Naive thymus-derived CD8-positive, alpha-beta T cell (primary cell): ENCODE measurements around the gene GNAI2. TPM values are rescaled to one million over a fixed set of nuclear protein-coding genes. Genes with fewer than 3 reads are reported as not detected.
"Not testable (repeated sequence)": the region's sequence is repeated elsewhere in the genome, so short reads cannot be mapped to it uniquely, and the experiment has no call there.

Experiments used
- ATAC-seq, 2 donors: fragments of 150-1000 bp; cut with Tn5 transposase in 1 of 2; sonication (Bioruptor Pico), chemical (Tn5 transposase) in 1 of 2; 1 replicate in 1 of 2; 2 replicates in 1 of 2; pipeline ENCODE4 v1.10.0; 2021; ENCODE audit warnings: mild to moderate bottlenecking in 2 of 2, moderate library complexity in 2 of 2
- POLR2A ChIA-PET: fragments of 350-600 bp; sonication (Branson Sonifier 250); formaldehyde crosslinking; loops from one replicate; lab custom pipeline; 2021; ENCODE audit warnings: antibody characterized with exemption; lab: Charles Lee
- DNase-seq, 10 donors: peaks; one replicate each; pipeline versions ENCODE4 v3.0.0 to v3.0.0-alpha.2; 2020 to 2022
- H3K27ac Mint-ChIP-seq, 10 donors: one replicate each; pipeline ENCODE4 v1.8.0; 2020 to 2022; ENCODE audit warnings: mild to moderate bottlenecking in 10 of 10, mixed read lengths in 10 of 10, moderate library complexity in 4 of 10, inconsistent platforms in 1 of 10
- H3K27me3 Mint-ChIP-seq, 5 donors: one replicate each; pipeline ENCODE4 v1.8.0; 2021 to 2022; ENCODE audit warnings: mixed read lengths in 5 of 5
- H3K36me3 Mint-ChIP-seq, 3 donors: one replicate each; pipeline ENCODE4 v1.8.0; 2020 to 2022; ENCODE audit warnings: mixed read lengths in 3 of 3, mild to moderate bottlenecking in 2 of 3, inconsistent platforms in 1 of 3
- H3K4me1 Mint-ChIP-seq, 4 donors: one replicate each; pipeline ENCODE4 v1.8.0; 2021 to 2022; ENCODE audit warnings: mixed read lengths in 4 of 4
- H3K4me3 Mint-ChIP-seq, 10 donors: one replicate each; pipeline ENCODE4 v1.8.0; 2020 to 2022; ENCODE audit warnings: mild to moderate bottlenecking in 10 of 10, mixed read lengths in 10 of 10, moderate library complexity in 6 of 10, inconsistent platforms in 1 of 10
- H3K9me3 Mint-ChIP-seq, 9 donors: one replicate each; pipeline ENCODE4 v1.8.0; 2020 to 2022; ENCODE audit warnings: mixed read lengths in 9 of 9, mild to moderate bottlenecking in 3 of 9, inconsistent platforms in 1 of 9, moderate library complexity in 1 of 9
- polyA plus RNA-seq, 3 donors: library from polyadenylated mRNA; unstranded; fragments of 300-500 nt; fragmentation: Illumina TruSeq; gene quantifications; one replicate each; pipeline ENCODE4 v1.2.3, GENCODE V29; 2021
- total RNA-seq, 8 experiments: library from RNA in 2 of 8; stranded (reverse) in 2 of 8; gene quantifications; one replicate each; pipeline ENCODE4 v1.2.3 and lab custom pipeline; 2021 to 2026

GNAI2 gene
- total and polyA plus RNA-seq, 5 experiments from 2014 or later, result 253 to 534 (median 405) TPM

GRCh38 chr3:50269460-50269859 is 33.5 kb downstream of the GNAI2 start:
- H3K4me3 Mint-ChIP-seq, result no peak overlapping the region
- ATAC-seq, result no peak
- DNase-seq, result no peak
- H3K4me1 Mint-ChIP-seq, result peaks cover 7 to 14% (median 12%) of the 10 kb centered on the region in 4 donors
- H3K27ac Mint-ChIP-seq, result peak overlapping the region in 1 of 10 donors; percentile 33
- H3K36me3 Mint-ChIP-seq, result no peaks in the 10 kb centered on the region
- no peaks in the 10 kb centered on the region for H3K9me3 Mint-ChIP-seq
- POLR2A ChIA-PET, result no interaction called here
- peaks cover 7 to 38% (median 20%) of the 10 kb centered on the region in 5 donors for H3K27me3 Mint-ChIP-seq

GRCh38 chr3:50269977-50270413 is 34.0 kb downstream of the GNAI2 start:
- no peaks in the 10 kb centered on the region for H3K36me3 Mint-ChIP-seq
- peaks cover 9 to 43% (median 23%) of the 10 kb centered on the region in 5 donors for H3K27me3 Mint-ChIP-seq
- H3K4me1 Mint-ChIP-seq, result peaks cover 9 to 18% (median 16%) of the 10 kb centered on the region in 4 donors
- no peak for ATAC-seq
- H3K27ac Mint-ChIP-seq, result no peak overlapping the region
- DNase-seq, result no peak
- no peaks in the 10 kb centered on the region for H3K9me3 Mint-ChIP-seq
- no peak overlapping the region for H3K4me3 Mint-ChIP-seq
- POLR2A ChIA-PET, result no interaction called here

GRCh38 chr3:50270422-50271224 is 34.6 kb downstream of the GNAI2 start:
- Mint-ChIP-seq H3K9me3 (no peaks in the 10 kb centered on the region), H3K4me1 (peaks cover 11 to 24% (median 21%) of the 10 kb centered on the region in 4 donors), H3K4me3 (no peak overlapping the region), H3K27ac (peak overlapping the region in 1 of 10 donors; percentile 73), H3K36me3 (no peaks in the 10 kb centered on the region), H3K27me3 (peaks cover 11 to 49% (median 26%) of the 10 kb centered on the region in 5 donors)
- POLR2A ChIA-PET, result interaction anchor here (0.6 to 2.3 kb wide), 3 partner anchors 11 to 44 kb away, joined by 3 to 8 read pairs (median 7); no protein-coding TSS in a partner anchor
- no peak for DNase-seq
- no peak for ATAC-seq

GRCh38 chr3:50271314-50271936 is 35.4 kb downstream of the GNAI2 start:
- peaks cover 13 to 53% (median 28%) of the 10 kb centered on the region in 5 donors for H3K27me3 Mint-ChIP-seq
- peaks cover 16 to 29% (median 27%) of the 10 kb centered on the region in 4 donors for H3K4me1 Mint-ChIP-seq
- peak overlapping the region in 1 of 10 donors; percentile 27 for H3K27ac Mint-ChIP-seq
- no peaks in the 10 kb centered on the region for H3K9me3 Mint-ChIP-seq
- POLR2A ChIA-PET, result interaction anchor here (0.6 to 2.9 kb wide), 5 partner anchors 11 to 78 kb away, joined by 3 to 12 read pairs (median 7); no protein-coding TSS in a partner anchor
- no peaks in the 10 kb centered on the region for H3K36me3 Mint-ChIP-seq
- DNase-seq, result no peak
- ATAC-seq, result no peak
- no peak overlapping the region for H3K4me3 Mint-ChIP-seq

- H3K36me3 Mint-ChIP-seq, ATAC-seq, H3K9me3 Mint-ChIP-seq, DNase-seq: not testable (repeated sequence)
- H3K27me3 Mint-ChIP-seq, result peaks cover 13 to 53% (median 28%) of the 10 kb centered on the region in 5 donors
- peak overlapping the region in 1 of 10 donors; percentile 57 for H3K27ac Mint-ChIP-seq
- H3K4me3 Mint-ChIP-seq, result peak overlapping the region in 3 of 10 donors; percentile 74 to 84 (median 74)
- POLR2A ChIA-PET, result interaction anchor here (1.0 to 2.9 kb wide), 4 partner anchors 12 to 79 kb away, joined by 4 to 12 read pairs (median 8); no protein-coding TSS in a partner anchor
- H3K4me1 Mint-ChIP-seq, result peaks cover 16 to 29% (median 27%) of the 10 kb centered on the region in 4 donors
Observed at GRCh38 chr3:50272538-50272910, 36.5 kb downstream of the GNAI2 start.

DNA sequence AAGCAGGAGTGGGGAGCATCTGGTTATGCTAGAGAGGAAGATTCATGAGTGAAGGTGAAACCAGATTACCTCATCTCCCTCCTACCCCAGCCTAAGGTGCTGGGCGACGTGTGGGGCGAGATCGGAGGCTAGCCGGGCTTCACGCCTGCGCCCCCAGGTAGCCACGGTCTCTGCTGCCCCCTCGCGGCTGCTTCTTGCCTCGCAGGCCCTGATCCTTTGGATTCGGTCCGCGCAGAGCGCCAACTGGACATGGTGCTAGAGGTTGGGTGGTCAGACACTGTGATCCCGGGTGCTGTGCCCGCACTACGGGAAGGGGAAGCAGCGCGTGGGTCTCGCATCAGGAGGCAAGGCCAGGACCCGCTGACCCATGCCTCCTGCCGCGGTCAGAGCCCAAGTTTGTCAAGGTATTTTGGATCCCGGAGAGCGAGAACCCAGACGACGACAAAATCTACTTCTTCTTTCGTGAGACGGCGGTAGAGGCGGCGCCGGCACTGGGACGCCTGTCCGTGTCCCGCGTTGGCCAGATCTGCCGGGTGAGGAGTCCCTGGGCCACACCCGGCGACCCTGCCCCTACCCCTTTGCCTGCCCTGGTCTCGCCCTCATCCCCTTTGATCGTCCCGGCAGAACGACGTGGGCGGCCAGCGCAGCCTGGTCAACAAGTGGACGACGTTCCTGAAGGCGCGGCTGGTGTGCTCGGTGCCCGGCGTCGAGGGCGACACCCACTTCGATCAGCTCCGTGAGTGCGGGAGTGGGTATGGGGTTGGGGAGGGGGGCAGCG is 37.1 kb downstream of the GNAI2 start:
- peak; percentile 65 to 90 (median 82) for DNase-seq
- H3K27me3 Mint-ChIP-seq, result peaks cover 13 to 55% (median 25%) of the 10 kb centered on the region in 5 donors
- H3K27ac Mint-ChIP-seq, result peak overlapping the region in 6 of 10 donors; percentile 37 to 79 (median 72)

DNA sequence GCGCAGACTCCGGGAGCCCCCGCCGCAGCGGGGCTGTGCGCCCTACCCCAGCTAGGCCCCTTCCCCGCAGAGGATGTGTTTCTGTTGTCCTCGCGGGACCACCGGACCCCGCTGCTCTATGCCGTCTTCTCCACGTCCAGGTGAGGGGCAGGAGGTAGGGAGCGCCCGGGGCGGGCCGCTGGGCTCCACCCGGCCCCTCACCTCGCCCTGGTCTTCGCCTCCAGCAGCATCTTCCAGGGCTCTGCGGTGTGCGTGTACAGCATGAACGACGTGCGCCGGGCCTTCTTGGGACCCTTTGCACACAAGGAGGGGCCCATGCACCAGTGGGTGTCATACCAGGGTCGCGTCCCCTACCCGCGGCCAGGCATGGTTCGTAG is 37.7 kb downstream of the GNAI2 start:
- Mint-ChIP-seq H3K4me3 (peak overlapping the region in 1 of 10 donors; percentile 76), H3K9me3 (no peaks in the 10 kb centered on the region), H3K27ac (peak overlapping the region in 1 of 10 donors; percentile 72), H3K4me1 (peaks cover 16 to 29% (median 27%) of the 10 kb centered on the region in 4 donors), H3K27me3 (peaks cover 13 to 49% (median 22%) of the 10 kb centered on the region in 5 donors), H3K36me3 (no peaks in the 10 kb centered on the region)
- POLR2A ChIA-PET, result interaction anchor here (2.4 to 2.9 kb wide), 2 partner anchors 25 to 80 kb away, joined by 10 to 12 read pairs; partner anchors contain the start of genes HYAL3 and NAA80
- DNase-seq (peak in 1 of 10 donors; percentile 16), ATAC-seq (no peak)

More for the DNA sequence above, 37.1 kb downstream of the GNAI2 start:
- no peaks in the 10 kb centered on the region for H3K36me3 Mint-ChIP-seq
- ATAC-seq, result peak; percentile 84 to 87
- POLR2A ChIA-PET, result interaction anchor here (1.0 to 2.9 kb wide), 4 partner anchors 26 to 80 kb away, joined by 4 to 12 read pairs (median 9); partner anchors contain the start of genes HYAL3 and NAA80
- H3K4me1 Mint-ChIP-seq, result peaks cover 16 to 29% (median 27%) of the 10 kb centered on the region in 4 donors
- H3K4me3 Mint-ChIP-seq, result peak overlapping the region in 9 of 10 donors; percentile 52 to 84 (median 72)
- no peaks in the 10 kb centered on the region for H3K9me3 Mint-ChIP-seq

GRCh38 chr3:50274371-50275104 is 38.5 kb downstream of the GNAI2 start:
- peaks cover 16 to 29% (median 27%) of the 10 kb centered on the region in 4 donors for H3K4me1 Mint-ChIP-seq
- H3K27ac Mint-ChIP-seq, result peak overlapping the region in 6 of 10 donors; percentile 3 to 72 (median 48)
- ATAC-seq (peak; percentile 41 to 54), DNase-seq (peak; percentile 54 to 84 (median 66))
- no peaks in the 10 kb centered on the region for H3K9me3 Mint-ChIP-seq
- POLR2A ChIA-PET, result interaction anchor here (0.8 to 2.4 kb wide), 3 partner anchors 24 to 50 kb away, joined by 3 to 10 read pairs (median 3); partner anchors contain the start of genes HYAL3 and NAA80
- H3K27me3 Mint-ChIP-seq, result peaks cover 13 to 45% (median 21%) of the 10 kb centered on the region in 5 donors
- peak overlapping the region in 9 of 10 donors; percentile 24 to 76 (median 66) for H3K4me3 Mint-ChIP-seq
- H3K36me3 Mint-ChIP-seq, result no peaks in the 10 kb centered on the region

DNA sequence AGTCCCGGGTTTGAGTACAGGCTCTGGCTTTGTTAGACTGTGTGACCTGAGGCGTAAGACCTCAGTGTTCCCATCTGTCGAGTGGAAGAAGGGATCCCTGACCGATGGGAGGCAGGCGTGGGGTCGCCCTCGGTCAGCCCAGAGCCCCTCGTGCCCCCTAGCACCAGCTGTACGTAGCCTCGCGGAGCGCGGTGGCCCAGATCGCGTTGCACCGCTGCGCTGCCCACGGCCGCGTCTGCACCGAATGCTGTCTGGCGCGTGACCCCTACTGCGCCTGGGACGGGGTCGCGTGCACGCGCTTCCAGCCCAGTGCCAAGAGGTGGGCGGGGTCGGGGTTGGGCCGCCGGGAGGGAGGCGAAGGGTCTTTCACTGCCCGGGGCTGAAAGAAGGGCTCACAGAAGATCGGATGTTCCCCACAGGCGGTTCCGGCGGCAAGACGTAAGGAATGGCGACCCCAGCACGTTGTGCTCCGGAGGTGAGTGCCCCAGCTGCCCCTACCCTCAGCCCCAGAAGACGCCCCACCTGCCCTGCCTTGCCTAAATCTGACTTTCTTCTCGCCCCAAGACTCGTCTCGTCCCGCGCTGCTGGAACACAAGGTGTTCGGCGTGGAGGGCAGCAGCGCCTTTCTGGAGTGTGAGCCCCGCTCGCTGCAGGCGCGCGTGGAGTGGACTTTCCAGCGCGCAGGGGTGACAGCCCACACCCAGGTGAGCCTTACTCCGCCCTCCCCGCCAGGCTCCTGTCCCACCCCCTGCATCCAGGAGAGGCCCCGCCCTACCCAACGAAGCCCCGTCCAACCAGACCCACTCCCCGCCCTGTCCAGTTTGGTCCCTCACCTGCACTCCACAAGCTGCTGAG is 39.4 kb downstream of the GNAI2 start:
- H3K9me3 Mint-ChIP-seq, result no peaks in the 10 kb centered on the region

More for the DNA sequence above, 39.4 kb downstream of the GNAI2 start:
- Mint-ChIP-seq H3K27me3 (peaks cover 13 to 42% (median 21%) of the 10 kb centered on the region in 5 donors), H3K4me1 (peaks cover 16 to 29% (median 27%) of the 10 kb centered on the region in 4 donors), H3K27ac (no peak overlapping the region), H3K36me3 (no peaks in the 10 kb centered on the region), H3K4me3 (peak overlapping the region; percentile 47 to 78 (median 67))
- ATAC-seq, result no peak
- DNase-seq, result no peak
- POLR2A ChIA-PET, result interaction anchor here (0.8 to 2.4 kb wide), 4 partner anchors 12 to 49 kb away, joined by 3 to 10 read pairs (median 4); partner anchors contain the start of genes HYAL3 and NAA80
